ENCODE measurements around the gene ATP5PF. TPM values are rescaled to one million over a fixed set of nuclear protein-coding genes. Genes with fewer than 3 reads are reported as not detected.
A peak's percentile ranks its signal among the peaks of the same experiment; 100 is the strongest.
"Not testable (repeated sequence)": the region's sequence is repeated elsewhere in the genome, so short reads cannot be mapped to it uniquely, and the experiment has no call there.

The ATP5PF gene
- polyA plus RNA-seq, 2 donors: 232 to 294 TPM

DNA sequence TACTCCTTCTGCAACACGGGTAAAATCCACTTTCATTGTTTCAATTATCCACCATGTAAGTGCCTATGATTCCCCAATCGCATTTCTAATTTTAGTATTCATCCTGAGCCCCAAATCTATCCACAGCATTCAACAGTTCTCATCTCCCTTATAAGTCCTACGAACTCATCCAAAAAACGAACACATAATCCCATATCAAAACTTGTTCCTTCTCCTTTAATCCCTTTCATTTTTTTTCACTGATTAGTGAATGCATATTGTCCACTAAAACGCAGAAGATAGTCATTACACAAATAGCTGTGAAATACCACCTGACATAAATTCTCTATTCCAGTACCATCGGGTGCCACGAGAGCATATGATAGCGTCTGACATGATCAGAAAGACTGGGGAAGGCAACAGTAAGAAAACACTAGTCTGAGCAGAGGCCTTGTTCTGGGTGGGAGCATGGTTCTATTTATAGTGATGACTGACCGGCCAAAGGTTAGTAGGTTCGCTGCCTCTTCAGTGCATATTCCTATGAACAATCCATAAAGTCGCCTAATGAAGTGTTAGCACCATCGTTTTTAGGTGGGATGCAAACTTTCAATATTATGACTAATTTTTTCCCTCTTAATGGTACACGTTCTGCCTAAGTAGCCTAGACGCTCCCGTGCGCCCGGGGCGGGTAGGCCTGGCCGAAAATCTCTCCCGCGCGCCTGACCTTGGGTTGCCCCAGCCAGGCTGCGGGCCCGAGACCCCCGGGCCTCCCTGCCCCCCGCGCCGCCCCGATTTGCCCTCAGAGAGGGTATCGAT lies 648 bp downstream of the ATP5PF start:
- WGBS, 2 donors: 2 to 3% methylated on average over 30 of the region's 30 CpGs
- Histone ChIP-seq H3K36me3 (ENCODE audit: control insufficient read depth in 2 of 2, insufficient read depth in 2 of 2, low read length in 1 of 2) (no peaks in the 10 kb centered on the region), H3K27ac (ENCODE audit: low read depth in 2 of 2, low read length in 1 of 2) (peak overlapping the region; percentile 97 to 100), H3K4me3 (ENCODE audit: low read depth in 1 of 2, low read length in 2 of 2) (peak overlapping the region; percentile 91 to 100), H3K4me1 (ENCODE audit: control insufficient read depth in 2 of 2, insufficient read depth in 2 of 2, low read length in 1 of 2) (no peaks in the 10 kb centered on the region), H3K9me3 (ENCODE audit: control insufficient read depth in 2 of 2, insufficient read depth in 1 of 2, low read depth in 1 of 2, low read length in 1 of 2) (no peaks in the 10 kb centered on the region), H3K27me3 (ENCODE audit: control insufficient read depth in 1 of 2, insufficient read depth in 2 of 2, low read length in 2 of 2) (no peaks in the 10 kb centered on the region)

DNA sequence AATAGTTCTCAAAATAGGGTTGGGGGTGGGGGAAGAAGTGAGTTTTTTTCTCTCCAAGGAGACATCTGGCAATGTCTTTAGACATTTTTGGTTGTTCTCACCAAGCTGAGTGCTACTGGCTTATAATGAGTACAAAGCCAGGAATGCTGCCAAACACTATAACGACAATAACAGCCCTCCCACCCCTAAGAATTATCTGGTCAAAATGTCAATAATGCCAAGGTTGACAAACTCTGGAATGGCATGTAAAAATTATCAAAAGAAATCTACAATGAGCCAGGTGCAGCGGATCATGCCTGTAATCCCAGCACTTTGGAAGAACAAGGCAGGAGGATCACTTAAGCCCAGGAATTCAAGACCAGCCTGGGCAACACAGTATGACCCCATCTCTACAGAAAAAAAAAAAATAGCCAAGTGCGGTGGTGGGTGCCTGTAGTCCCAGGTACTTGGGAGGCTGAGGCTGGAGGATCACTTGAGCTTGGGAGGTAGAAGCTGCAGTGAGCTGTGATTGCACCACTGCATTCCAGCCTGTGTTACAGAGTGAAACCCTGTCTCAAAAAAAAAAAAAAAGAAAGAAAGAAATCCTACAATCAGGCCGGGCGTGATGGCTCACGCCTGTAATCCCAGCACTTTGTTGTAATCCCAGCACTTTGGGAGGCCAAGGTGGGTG lies 2.5 kb downstream of the ATP5PF start:
- H3K4me1 ChIP-seq (ENCODE audit: control insufficient read depth in 2 of 2, insufficient read depth in 2 of 2, low read length in 1 of 2): no peaks in the 10 kb centered on the region
- H3K27ac ChIP-seq (ENCODE audit: low read depth in 2 of 2, low read length in 1 of 2): peak overlapping the region in 1 of 2 donors; percentile 7
- 63 to 64% methylated on average over 6 of the region's 6 CpGs for WGBS, 2 donors
- H3K9me3 ChIP-seq (ENCODE audit: control insufficient read depth in 2 of 2, insufficient read depth in 1 of 2, low read depth in 1 of 2, low read length in 1 of 2): no peaks in the 10 kb centered on the region
- no peaks in the 10 kb centered on the region for H3K36me3 ChIP-seq (ENCODE audit: control insufficient read depth in 2 of 2, insufficient read depth in 2 of 2, low read length in 1 of 2)
- no peak overlapping the region for H3K4me3 ChIP-seq (ENCODE audit: low read depth in 1 of 2, low read length in 2 of 2)
- H3K27me3 ChIP-seq (ENCODE audit: control insufficient read depth in 1 of 2, insufficient read depth in 2 of 2, low read length in 2 of 2): no peaks in the 10 kb centered on the region

DNA sequence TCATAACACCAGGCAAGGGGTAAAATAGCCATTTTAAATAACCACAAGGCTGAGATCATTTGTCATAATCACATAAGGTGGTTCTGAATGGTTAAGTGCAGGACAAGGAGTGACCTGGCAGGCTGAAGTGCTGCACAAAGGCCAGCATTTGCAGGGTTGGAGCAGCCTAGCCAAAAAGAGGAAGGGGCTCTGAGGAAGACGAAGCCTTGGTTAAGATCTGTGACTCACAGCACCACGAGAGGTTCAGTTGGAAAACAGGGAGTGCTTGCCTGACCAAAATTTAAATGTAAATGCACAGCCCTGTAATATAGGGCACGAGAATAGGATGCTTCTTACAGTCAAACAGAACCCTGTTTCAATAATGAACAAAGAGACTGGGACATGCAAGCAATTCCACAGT lies 12.1 kb downstream of the ATP5PF start:
- Histone ChIP-seq H3K27me3 (ENCODE audit: control insufficient read depth in 1 of 2, insufficient read depth in 2 of 2, low read length in 2 of 2) (no peaks in the 10 kb centered on the region), H3K27ac (ENCODE audit: low read depth in 2 of 2, low read length in 1 of 2) (no peak overlapping the region), H3K4me3 (ENCODE audit: low read depth in 1 of 2, low read length in 2 of 2) (no peak overlapping the region), H3K4me1 (ENCODE audit: control insufficient read depth in 2 of 2, insufficient read depth in 2 of 2, low read length in 1 of 2) (no peaks in the 10 kb centered on the region), H3K9me3 (ENCODE audit: control insufficient read depth in 2 of 2, insufficient read depth in 1 of 2, low read depth in 1 of 2, low read length in 1 of 2) (no peaks in the 10 kb centered on the region), H3K36me3 (ENCODE audit: control insufficient read depth in 2 of 2, insufficient read depth in 2 of 2, low read length in 1 of 2) (peaks cover 6 to 12% of the 10 kb centered on the region in 2 donors)
- WGBS, 2 donors: 80 to 92% methylated on average over 3 of the region's 3 CpGs

DNA sequence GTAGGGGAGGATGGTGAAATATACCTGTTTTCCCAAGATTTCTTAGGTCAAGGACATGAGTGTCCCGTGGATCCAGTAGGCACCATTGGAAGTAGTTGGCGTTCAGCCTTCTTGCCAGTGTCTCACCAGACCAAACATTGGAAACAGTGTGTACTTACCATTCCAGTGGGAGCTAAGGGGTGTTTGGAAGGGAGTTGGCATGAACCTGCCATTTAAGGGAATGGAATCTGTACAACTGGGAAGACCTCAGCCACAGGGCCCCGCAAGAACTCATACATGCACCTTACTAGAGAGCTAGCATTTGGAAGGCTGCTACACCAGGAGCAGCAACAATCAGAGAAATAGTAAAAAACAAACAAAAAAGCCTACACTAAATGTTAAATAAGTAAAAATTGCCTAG lies 12.7 kb downstream of the ATP5PF start:
- Histone ChIP-seq H3K9me3 (ENCODE audit: control insufficient read depth in 2 of 2, insufficient read depth in 1 of 2, low read depth in 1 of 2, low read length in 1 of 2) (no peaks in the 10 kb centered on the region), H3K4me1 (ENCODE audit: control insufficient read depth in 2 of 2, insufficient read depth in 2 of 2, low read length in 1 of 2) (no peaks in the 10 kb centered on the region), H3K27me3 (ENCODE audit: control insufficient read depth in 1 of 2, insufficient read depth in 2 of 2, low read length in 2 of 2) (no peaks in the 10 kb centered on the region), H3K36me3 (ENCODE audit: control insufficient read depth in 2 of 2, insufficient read depth in 2 of 2, low read length in 1 of 2) (peaks cover 6 to 12% of the 10 kb centered on the region in 2 donors), H3K4me3 (ENCODE audit: low read depth in 1 of 2, low read length in 2 of 2) (no peak overlapping the region), H3K27ac (ENCODE audit: low read depth in 2 of 2, low read length in 1 of 2) (no peak overlapping the region)
- 91 to 98% methylated on average over 3 of the region's 3 CpGs for WGBS, 2 donors

DNA sequence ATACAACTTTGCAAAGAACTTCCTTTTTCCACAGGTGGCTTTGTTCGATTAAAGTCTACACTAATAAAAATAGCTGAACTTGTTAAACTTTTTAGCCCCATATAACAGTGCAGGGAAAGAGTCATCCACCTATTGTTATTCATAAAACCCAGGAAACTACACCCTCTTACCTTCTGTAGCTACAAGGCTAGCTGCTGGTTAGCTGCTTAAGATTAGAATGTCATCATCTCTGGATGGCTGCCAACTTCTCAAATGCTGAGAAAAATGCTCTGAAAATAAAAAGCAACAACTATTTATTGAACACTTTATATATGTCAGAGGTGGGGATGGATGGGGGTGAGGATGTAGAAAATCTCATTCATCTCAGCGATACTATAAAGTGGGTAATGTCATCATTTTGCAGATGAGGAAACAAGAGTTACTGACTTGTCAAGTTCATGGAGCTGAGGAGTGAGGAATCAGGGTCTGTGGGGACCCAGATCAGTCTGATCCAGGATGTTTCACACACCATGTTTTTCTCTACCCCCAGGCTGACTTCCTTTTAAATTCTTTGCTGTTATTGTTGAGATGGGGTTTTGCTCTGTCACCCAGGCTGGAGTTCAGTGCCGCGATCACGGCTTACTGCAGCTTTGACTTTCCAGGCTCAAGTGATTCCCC lies 17.1 kb downstream of the ATP5PF start:
- 80 to 83% methylated on average over 5 of the region's 5 CpGs for WGBS, 2 donors
- Histone ChIP-seq H3K4me3 (ENCODE audit: low read depth in 1 of 2, low read length in 2 of 2) (no peak overlapping the region), H3K27ac (ENCODE audit: low read depth in 2 of 2, low read length in 1 of 2) (no peak overlapping the region), H3K27me3 (ENCODE audit: control insufficient read depth in 1 of 2, insufficient read depth in 2 of 2, low read length in 2 of 2) (no peaks in the 10 kb centered on the region), H3K36me3 (ENCODE audit: control insufficient read depth in 2 of 2, insufficient read depth in 2 of 2, low read length in 1 of 2) (peaks cover 3 to 11% of the 10 kb centered on the region in 2 donors), H3K9me3 (ENCODE audit: control insufficient read depth in 2 of 2, insufficient read depth in 1 of 2, low read depth in 1 of 2, low read length in 1 of 2) (no peaks in the 10 kb centered on the region), H3K4me1 (ENCODE audit: control insufficient read depth in 2 of 2, insufficient read depth in 2 of 2, low read length in 1 of 2) (no peaks in the 10 kb centered on the region)

DNA sequence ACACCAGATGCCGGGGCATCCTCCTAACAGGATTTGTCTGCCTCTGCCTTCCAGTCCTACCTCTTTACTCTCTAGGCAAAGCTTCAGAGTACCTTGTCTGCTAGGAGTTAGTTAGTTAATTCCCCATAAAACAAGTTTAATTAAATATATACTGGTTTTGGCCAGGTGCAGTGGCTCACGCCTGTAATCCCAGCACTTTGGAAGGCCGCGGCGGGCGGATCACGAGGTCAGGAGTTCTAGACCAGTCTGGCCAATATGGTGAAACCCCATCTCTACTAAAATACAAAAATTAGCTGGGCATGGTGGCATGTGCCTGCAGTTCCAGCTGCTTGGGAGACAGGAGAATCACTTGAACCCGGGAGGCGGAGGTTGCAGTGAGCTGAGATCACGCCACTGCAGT lies 20.6 kb downstream of the ATP5PF start:
- not testable (repeated sequence) for H3K27ac ChIP-seq (ENCODE audit: low read depth in 2 of 2, low read length in 1 of 2); H3K27me3 ChIP-seq (ENCODE audit: control insufficient read depth in 1 of 2, insufficient read depth in 2 of 2, low read length in 2 of 2)
- WGBS, 2 donors: 97 to 98% methylated on average over 10 of the region's 10 CpGs

DNA sequence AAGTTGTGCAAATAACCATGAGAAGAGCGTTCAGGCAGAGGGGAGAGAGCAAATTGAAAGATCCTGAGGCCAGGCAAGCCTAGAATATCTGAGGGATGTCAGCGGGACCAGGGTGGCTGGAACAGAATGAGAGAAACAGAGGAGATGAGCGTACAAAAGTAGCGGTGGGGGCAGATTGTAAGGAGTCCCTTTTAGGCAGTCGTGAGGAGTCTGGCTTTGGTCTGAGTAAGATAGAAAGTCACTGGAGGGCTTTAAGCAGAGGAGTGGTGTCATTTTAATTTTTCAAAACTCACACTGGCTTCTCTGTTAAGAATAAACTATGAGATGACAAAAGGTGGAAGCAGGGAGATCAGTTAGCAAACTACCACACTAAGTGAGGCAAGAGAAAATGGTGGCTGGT lies 24.2 kb downstream of the ATP5PF start:
- Histone ChIP-seq H3K4me1 (ENCODE audit: control insufficient read depth in 2 of 2, insufficient read depth in 2 of 2, low read length in 1 of 2) (no peaks in the 10 kb centered on the region), H3K9me3 (ENCODE audit: control insufficient read depth in 2 of 2, insufficient read depth in 1 of 2, low read depth in 1 of 2, low read length in 1 of 2) (no peaks in the 10 kb centered on the region), H3K27ac (ENCODE audit: low read depth in 2 of 2, low read length in 1 of 2) (no peak overlapping the region), H3K4me3 (ENCODE audit: low read depth in 1 of 2, low read length in 2 of 2) (no peak overlapping the region), H3K27me3 (ENCODE audit: control insufficient read depth in 1 of 2, insufficient read depth in 2 of 2, low read length in 2 of 2) (no peaks in the 10 kb centered on the region), H3K36me3 (ENCODE audit: control insufficient read depth in 2 of 2, insufficient read depth in 2 of 2, low read length in 1 of 2) (no peaks in the 10 kb centered on the region)
- WGBS, 2 donors: 89% methylated on average over 5 of the region's 5 CpGs

More for the DNA sequence above, 20.6 kb downstream of the ATP5PF start:
- H3K9me3 ChIP-seq (ENCODE audit: control insufficient read depth in 2 of 2, insufficient read depth in 1 of 2, low read depth in 1 of 2, low read length in 1 of 2); H3K4me1 ChIP-seq (ENCODE audit: control insufficient read depth in 2 of 2, insufficient read depth in 2 of 2, low read length in 1 of 2); H3K36me3 ChIP-seq (ENCODE audit: control insufficient read depth in 2 of 2, insufficient read depth in 2 of 2, low read length in 1 of 2); H3K4me3 ChIP-seq (ENCODE audit: low read depth in 1 of 2, low read length in 2 of 2): not testable (repeated sequence)

DNA sequence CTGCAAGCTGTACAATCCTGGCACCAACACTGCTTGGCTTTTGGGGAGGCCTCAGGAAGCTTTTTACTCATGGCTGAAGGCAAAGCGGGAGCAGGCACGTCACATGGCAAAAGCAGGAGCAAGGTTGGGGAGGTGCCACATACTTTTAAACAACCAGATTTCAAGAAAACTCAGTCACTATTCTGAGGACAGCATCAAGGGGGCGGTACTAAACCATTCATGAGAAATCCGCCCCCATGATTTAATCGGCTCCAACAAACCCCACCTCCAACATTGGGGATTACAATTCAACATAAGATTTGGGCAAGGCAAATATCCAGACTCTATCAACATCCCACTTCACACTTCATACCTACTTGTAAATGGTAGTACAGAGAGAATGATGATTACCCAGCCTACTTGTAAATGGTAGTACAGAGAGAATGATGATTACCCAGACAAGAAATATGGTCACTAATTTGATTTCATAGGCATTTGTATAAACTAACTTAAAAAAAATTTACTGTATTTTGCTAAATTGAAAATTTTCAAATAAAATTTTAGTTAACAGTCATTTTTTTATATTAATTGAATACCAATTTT lies 24.9 kb downstream of the ATP5PF start:
- H3K36me3 ChIP-seq (ENCODE audit: control insufficient read depth in 2 of 2, insufficient read depth in 2 of 2, low read length in 1 of 2): no peaks in the 10 kb centered on the region
- H3K4me1 ChIP-seq (ENCODE audit: control insufficient read depth in 2 of 2, insufficient read depth in 2 of 2, low read length in 1 of 2): no peaks in the 10 kb centered on the region
- H3K9me3 ChIP-seq (ENCODE audit: control insufficient read depth in 2 of 2, insufficient read depth in 1 of 2, low read depth in 1 of 2, low read length in 1 of 2): no peaks in the 10 kb centered on the region
- no peak overlapping the region for H3K27ac ChIP-seq (ENCODE audit: low read depth in 2 of 2, low read length in 1 of 2)
- H3K4me3 ChIP-seq (ENCODE audit: low read depth in 1 of 2, low read length in 2 of 2): no peak overlapping the region
- H3K27me3 ChIP-seq (ENCODE audit: control insufficient read depth in 1 of 2, insufficient read depth in 2 of 2, low read length in 2 of 2): no peaks in the 10 kb centered on the region
- 62 to 68% methylated on average over 5 of the region's 5 CpGs for WGBS, 2 donors

DNA sequence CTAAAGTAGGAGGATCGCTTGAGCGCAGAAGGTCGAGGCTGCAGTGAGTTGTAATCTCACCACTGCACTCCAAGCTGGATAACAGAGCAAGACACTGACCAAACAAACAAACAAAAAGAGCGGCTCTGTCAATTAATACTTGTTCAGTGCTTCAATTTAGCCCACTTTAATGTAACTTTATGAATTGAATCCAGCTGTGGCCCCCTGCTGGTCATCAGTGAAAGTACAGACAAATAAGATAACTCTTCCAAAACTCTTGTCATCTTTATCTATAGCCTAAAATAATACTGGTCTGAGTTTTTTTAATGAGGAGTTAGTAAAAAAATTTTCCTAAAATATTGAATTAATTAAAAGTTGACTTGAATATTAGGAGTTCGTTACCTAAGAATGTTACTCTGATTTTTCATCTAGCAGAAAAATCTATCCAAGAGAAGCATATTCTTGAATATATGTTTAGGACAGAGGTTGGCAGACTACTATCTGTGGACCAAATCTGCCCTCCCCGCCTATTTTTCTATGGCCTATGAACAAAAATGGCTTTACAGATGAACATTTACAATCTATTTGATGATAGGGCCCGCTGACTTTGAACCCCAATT lies 26.1 kb downstream of the ATP5PF start:
- Histone ChIP-seq H3K9me3 (ENCODE audit: control insufficient read depth in 2 of 2, insufficient read depth in 1 of 2, low read depth in 1 of 2, low read length in 1 of 2) (no peaks in the 10 kb centered on the region), H3K36me3 (ENCODE audit: control insufficient read depth in 2 of 2, insufficient read depth in 2 of 2, low read length in 1 of 2) (no peaks in the 10 kb centered on the region), H3K4me1 (ENCODE audit: control insufficient read depth in 2 of 2, insufficient read depth in 2 of 2, low read length in 1 of 2) (no peaks in the 10 kb centered on the region), H3K4me3 (ENCODE audit: low read depth in 1 of 2, low read length in 2 of 2) (no peak overlapping the region), H3K27ac (ENCODE audit: low read depth in 2 of 2, low read length in 1 of 2) (no peak overlapping the region), H3K27me3 (ENCODE audit: control insufficient read depth in 1 of 2, insufficient read depth in 2 of 2, low read length in 2 of 2) (no peaks in the 10 kb centered on the region)
- 55 to 57% methylated on average over 7 of the region's 7 CpGs for WGBS, 2 donors

All from esophagus (tissue), 2 donors.